Tongue (tissue), 2 donors: ENCODE results near the gene APEX1. TPM values are rescaled to one million over a fixed set of nuclear protein-coding genes. Genes with fewer than 3 reads are reported as not detected.

Experiments used
- DNase-seq: peaks from one replicate; pipeline ENCODE4 v3.0.0-alpha.2; 2015
- total RNA-seq: library from RNA; depleted of rRNA; stranded (reverse); fragments of >200 nt; gene quantifications from one replicate; pipeline ENCODE4 v1.2.3, GENCODE V29; 2014

The APEX1 gene
- 49.1 TPM for total RNA-seq

DNA sequence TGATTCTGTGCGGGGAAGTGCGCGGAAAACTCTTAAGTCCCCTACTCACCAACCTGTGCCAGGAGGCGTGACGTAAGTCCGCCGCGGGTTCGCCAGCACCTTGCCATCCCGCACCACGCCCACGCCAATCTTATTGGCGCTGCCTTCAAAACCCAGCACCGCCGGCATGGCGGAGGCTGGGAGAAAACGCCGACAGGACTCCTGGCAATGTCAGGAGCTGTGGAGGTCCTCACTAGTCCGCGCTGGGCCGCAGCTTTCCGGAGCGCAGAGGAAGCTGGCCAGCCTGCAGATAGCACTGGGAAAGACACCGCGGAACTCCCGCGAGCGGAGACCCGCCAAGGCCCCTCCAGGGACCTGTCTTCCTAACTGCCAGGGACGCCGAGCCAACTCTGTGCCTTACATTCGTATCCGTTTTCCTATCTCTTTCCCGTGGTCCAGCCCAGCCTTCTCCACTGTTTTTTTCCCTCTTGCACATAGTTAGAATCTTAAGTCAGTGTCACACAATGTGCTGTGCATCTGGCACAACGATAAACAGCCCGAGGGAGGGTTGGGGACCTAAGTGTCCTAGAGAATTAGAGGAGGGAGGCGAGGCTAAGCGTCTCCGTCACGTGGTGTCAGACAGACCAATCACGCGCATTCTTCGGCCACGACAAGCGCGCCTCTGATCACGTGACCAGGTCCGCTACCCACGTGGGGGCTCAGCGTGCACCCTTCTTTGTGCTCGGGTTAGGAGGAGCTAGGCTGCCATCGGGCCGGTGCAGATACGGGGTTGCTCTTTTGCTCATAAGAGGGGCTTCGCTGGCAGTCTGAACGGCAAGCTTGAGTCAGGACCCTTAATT, at the start of gene APEX1, which contains the start of gene OSGEP:
APEX1 (plus strand) TSS at position 711 of the 839 bp plus-strand sequence. CDS start 420 bp downstream, outside the sequence.
OSGEP (minus strand) TSS at position 297 of the 839 bp plus-strand sequence; CDS start at position 168, 129 bp downstream.
- peak; percentile 99 for DNase-seq

DNA sequence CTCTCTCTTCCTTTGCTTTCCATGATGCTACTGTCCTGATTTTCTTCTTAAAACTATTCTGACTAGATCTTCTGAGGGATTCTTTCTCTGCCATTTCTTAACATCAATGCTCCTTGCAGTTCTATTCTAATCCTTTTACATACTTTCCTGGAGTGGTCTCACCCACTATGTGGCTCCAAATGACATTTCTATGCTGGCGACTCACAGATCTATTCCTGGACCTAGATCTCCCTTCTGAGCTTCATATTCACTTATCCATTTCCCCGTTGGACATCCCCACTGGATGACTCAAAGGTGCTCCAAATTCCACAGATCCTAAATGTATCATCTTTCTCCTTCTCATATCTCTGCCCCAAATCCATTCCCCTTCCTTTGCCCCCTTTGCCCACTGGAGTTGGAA, 45.8 kb upstream of the APEX1 start:
- DNase-seq: peak; percentile 46

DNA sequence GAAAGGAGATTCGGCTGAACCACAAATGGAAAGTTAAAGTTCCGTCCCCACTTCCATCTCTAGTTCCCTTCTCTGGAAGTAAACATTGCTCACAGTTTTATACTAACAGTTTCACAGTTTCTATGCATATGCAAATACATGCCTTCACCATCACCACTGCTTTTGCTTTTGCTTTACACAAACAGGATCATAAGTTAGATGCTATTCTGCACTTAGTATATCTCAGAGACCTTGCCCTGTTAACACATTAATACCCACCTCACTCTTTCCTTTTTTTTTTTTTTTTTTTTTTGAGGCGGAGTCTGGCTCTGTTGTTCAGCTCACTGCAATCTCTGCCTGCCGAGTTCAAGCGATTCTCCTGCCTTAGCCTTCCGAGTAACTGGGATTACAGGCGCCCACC, 42.6 kb upstream of the APEX1 start:
- peak; percentile 25 for DNase-seq

DNA sequence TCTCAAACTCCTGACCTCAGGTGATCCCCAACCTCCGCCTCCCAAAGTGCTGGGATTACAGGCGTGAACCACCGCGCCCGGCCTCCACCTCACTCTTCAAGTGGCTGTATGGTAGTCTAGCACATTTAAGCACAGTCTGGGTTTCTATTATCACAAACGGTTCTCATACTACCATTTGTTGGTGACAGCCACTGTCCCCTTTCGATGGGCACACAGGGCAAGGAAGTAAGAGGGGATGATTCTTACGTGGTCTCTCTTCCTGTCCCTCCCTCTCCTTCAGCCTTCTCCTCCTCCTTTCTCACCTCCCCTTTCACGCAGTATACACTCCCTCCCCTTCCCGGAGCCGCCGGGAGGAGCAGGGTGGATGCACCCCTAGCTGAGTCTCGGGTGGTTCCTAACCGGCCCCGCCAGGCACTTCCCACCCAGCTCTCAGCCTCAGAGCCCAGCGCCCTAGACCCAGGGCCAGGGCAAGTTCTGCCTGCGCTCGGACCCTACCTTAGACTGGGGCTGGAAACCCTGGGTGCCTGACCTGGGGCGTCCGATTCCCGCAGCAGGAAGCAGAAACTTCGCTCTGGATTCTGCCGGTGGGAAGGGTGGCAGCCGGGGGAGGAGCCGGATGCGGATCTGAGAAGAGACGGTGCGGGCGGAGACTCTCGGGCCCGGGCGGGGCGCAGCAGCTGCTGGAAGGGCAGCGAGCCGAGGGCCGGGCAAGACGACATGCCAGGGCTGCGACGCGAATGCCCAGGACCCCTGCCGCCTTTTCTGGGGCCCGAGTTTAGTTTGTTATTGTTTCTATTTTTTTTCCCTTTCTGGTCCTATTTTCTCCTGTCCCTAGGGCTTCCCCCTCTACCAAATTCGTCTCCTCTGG, 41.9 kb upstream of the APEX1 start, which contains the start of gene TEP1:
TEP1 (minus strand) TSS at position 626 of the 868 bp plus-strand sequence. CDS start 5,062 bp downstream, outside the sequence.
- DNase-seq: peak; percentile 95

DNA sequence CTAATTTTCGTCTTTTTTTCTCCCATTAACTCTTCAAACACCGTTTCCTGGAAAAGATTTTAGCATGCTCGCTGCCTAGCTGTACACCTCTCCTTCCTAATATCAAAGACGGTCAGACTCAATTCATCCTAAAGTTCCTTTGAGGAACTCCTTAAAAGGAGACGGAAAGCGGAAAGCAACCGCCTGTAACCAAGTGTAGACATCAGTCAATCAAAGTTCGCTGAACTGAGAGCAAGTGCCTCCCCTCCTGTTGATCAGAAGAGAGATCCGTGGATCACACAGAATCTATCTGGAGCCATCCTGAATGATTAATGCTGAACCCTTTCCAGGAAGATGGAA, 41.3 kb upstream of the APEX1 start:
- DNase-seq: no peak

DNA sequence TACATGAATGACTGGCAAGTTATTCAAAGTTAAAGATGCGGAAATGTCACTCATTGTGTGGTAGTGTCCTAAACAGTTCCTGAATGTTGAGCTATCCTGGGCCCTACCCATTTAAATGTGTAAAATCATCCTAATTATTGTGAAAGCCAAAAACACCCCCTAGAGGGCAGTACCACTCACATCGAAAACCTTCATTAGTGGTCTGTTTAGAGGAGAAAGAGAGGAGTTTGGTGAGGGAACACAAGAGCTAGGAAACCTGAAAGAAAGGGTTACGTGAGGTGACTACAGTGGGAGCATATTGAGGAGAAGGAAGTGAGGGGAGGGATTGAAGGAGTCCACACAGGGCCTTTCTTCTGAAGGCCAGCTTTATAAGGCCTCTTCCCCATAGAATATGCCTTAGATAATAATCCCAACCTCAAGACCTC, 39.2 kb upstream of the APEX1 start:
- DNase-seq: peak; percentile 51

DNA sequence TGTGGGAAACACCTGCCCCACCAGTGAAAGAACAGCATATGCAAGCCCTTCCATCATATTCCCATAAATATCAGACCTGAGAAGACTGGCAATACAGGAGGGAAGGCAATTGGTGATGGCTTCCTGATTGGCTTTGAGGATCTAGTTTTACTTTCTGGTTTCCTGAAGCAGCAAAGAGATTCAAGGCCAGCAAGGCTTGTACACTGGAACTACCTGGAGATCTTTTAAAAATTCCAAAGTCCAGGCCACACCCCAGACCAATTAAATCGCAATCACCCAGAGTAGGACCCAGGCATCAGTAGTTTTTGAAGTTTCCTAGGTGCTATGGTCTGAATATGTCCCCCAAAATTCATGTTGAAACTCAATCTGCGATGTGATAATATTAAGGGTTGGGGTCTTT, 38.8 kb upstream of the APEX1 start:
- DNase-seq: no peak

DNA sequence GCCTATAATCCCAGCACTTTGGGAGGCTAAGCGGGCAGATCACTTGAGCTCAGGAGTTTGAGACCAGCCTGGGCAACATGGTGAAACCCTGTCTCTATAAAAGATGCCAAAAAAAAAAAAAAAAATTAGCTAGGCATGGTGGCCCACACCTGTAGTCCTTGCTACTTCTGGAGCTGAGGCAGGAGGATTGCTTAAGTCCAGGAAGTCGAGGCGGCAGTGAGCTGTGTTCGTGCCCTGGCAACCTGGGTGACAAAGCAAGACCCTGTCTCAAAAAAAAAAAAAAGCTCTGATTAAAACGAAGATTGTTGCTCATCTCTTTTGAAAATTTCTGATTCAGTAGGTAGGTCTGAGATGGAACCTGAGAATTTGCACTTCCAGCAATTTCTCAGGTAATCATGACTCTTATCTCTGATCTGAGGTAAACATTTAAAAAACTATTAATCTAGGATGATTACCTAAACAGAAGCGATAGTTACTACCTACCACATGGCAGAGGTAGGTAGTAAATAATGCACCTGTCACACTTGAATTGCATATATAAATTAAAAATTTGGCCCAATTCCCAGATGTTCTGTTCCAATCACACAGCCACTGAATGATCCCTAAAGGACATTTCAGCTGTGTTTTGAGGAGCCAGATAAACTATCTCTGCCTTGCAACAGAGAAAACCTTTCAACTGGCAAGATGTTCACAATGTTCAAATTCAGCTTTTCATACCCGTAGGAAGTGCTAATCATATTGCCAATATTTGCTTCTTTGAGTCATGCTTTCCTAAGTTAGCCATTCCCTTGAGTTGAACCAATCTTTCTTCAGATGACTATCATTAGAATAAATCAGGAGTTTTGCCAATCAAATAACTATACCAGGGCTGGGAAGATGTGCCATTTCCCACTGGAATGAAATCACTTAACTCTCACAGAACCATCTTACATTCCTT, 37.5 kb upstream of the APEX1 start:
- no peak for DNase-seq

DNA sequence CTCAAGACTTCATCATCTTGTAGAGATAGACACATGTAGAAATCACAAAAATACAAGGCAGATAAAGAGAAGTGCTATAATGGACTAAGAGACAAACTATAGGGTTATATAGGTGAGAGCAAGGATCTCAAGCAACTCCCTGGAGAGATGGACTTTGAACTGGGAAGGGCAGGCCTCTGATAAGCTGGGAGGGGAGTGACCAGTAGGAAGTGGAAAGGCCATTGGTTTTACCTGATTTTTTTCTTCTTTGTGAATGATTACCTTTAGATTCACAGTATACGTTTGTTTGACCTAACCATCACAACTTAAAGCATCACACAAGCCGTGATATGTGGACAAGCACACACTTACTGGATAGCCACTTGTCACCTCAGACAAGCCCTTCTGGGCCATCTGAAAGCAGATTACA, 36.5 kb upstream of the APEX1 start:
- DNase-seq: no peak

DNA sequence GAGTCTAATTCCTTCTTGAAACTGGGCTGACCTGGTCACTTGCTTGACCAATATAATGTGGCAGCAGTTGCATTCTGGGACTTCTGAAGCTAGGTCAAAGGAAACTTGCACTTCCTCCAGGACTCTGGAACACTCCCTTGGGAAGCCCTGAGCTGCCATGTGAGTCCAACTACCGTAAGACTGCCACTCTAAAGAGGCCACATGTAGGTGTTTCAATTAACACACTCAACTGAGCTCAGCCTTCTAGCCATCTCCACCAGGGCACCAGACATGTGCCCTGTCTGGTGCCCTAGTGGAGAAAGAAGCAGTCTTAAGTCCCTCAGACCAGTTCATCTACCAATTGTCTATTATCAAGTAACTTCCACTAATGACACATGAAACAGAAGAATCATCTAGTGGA, 35.6 kb upstream of the APEX1 start:
- DNase-seq: no peak

DNA sequence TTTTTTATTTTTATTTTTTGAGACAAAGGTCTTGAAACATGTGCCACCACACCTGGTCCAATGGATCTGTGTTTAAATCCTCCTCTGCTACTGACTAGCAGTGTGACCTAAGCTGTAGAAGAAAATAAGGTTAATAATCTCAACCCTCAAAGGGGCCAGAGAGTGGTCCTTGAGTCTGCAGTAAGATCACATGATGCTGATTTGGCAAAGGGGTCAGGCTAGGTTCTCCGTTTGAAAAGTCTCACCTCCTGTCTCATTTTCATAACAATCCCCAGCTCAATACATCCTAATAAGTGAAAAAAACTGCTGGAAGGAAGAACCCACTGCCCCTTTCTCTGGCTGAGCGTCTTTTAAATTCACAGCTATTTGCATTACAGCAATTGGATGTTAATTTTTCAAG, 33.8 kb upstream of the APEX1 start:
- DNase-seq: no peak

DNA sequence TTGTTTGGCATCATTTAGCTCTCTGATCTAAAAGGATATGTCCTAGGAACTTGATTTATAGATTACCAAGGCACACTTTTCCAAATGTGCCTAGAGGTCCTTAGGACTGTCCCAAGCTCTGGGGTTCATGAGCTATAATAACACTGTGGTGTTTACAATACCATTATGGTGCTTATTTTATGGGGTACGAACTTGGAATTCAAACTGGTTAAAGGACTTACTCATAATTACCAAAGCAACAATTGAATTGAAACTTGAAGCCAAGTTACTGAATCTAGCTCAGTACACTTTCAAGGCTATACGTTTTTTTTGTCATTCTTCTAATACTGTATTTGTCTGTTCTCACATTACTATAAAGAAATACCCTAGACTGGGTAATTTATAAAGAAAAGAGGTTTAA, 32.1 kb upstream of the APEX1 start:
- no peak for DNase-seq

DNA sequence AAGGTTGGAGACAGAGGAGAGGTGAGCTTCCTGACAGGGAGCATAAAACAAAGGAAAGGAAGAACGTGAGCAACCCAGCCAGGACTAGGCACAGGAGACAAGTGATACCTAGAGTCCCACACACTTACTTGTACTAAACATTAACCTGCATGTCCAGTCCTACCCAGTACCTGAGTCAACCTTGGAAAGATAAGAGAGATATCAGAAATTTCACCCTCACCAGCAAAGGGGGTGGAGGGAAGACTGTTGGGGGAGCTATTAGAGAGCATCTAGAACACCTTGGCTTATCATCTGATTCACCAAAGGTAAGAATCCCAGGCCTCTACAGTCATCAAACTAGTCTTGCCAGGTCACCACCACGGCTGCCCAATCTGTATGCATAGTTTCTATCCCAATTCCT, 30.2 kb upstream of the APEX1 start:
- DNase-seq: no peak

DNA sequence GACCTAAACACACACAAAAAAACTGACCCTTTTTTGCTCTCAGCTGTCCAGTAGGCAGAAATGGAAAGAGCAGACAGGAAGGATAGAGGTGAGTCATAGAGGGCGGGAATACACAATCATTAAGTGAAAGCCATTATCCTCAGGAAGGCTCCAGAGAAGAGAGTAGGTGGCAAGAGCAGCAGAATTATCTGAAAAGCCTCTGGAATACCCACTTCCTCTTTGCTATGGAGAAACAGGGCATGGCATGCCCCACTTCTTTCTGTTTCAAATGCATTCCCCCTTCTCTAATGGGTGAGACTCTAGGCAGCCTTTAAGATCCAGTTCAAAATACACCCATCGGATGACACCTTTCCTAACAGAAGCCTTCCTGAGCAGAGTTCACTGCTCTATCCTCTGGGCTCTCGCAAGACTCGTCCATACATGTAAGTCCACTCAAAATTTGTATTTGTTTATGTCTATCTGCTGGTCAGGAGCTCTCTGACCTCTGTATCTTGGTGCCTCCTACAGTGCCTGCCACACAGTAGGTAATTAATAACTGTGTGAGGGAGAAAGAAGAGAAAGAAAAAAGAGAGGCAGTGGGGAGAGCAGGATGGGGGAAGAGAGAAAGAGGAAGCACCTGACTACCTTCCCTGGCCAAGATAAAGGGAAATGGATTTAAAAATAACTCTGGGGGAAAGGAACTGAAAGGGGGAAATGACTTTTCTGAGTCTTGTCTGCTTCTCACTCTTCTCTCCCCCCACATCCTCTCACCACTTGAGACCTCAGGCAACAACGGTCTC, 27.6 kb upstream of the APEX1 start:
- DNase-seq: no peak

DNA sequence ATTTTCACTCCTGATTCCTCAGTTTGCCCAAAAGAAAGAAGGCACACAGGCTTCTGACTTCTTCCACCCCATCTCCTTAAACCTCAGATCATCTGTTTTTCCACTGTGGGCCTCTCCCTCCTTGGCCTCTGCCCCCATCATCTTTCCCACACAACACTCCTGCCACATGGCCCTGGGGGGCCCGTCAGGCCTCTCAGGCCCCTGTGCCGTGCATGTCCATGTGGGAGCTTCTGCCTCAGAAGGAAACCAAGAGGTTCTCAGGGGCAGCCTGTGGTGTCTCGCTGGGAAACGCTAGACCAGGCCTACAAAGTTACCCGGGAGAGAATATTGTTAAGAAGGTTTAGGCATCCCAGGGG, 27.0 kb upstream of the APEX1 start:
- DNase-seq: no peak

DNA sequence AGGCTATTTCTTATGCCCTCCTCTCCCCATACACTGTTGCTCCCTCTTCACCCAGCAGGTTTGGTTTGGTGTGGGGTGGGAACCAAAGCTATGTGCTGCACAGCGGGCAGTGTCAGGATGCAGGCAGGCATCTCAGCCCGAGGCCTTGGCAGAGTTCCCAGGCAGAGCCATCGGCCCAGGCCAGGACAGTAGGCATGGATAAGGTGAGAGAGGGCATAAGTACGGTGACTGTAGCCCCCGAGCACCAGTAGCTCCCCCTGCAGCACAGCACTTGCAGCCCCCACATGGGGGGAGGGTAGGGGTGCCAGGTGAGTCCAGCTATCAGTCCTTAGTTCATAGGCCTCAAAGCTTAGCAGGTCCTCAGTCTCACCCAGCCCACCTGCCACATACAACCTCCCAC, 26.2 kb upstream of the APEX1 start:
- no peak for DNase-seq

DNA sequence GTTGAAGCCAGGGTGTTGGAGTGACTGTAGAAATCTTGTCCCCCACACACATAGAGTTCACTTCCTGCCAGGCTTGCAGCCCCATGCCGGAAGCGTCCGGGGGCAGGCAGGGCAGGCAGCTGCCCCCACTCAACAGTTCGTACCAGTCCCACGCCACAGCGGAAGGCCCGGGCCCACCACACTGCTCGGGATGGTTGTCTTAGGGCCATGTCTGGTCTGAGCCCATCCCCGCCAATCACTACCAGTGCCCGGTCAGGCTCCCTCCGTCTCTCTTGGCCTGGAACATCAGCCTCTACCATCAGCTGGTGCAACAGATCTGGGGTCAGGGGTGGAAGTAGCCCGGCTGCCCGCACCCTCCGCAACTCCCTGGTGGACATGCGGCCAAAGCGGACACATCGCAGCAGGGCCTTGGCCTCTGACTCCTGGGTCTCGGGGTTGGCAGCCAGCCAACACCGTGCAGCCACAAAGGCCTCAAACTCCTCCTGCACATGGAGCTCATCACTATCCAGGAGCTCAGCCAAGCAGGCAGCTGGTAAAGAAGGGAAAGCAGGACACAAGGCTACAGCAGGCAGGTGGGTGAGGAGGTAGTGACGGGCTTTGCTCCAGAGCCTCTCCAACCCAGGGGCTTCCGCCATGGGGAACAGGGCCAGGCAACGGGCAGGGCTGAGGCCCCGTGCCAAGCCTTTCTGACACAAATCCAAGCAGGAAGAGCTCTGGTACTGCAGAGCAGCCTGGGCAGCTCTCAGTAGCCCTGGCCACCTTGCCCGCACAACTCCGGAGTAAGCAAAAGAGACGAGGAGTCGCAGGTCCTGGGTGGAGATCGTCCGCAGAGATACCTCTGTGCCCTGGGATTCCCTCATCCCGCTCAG, 25.0 kb upstream of the APEX1 start:
- DNase-seq: no peak

DNA sequence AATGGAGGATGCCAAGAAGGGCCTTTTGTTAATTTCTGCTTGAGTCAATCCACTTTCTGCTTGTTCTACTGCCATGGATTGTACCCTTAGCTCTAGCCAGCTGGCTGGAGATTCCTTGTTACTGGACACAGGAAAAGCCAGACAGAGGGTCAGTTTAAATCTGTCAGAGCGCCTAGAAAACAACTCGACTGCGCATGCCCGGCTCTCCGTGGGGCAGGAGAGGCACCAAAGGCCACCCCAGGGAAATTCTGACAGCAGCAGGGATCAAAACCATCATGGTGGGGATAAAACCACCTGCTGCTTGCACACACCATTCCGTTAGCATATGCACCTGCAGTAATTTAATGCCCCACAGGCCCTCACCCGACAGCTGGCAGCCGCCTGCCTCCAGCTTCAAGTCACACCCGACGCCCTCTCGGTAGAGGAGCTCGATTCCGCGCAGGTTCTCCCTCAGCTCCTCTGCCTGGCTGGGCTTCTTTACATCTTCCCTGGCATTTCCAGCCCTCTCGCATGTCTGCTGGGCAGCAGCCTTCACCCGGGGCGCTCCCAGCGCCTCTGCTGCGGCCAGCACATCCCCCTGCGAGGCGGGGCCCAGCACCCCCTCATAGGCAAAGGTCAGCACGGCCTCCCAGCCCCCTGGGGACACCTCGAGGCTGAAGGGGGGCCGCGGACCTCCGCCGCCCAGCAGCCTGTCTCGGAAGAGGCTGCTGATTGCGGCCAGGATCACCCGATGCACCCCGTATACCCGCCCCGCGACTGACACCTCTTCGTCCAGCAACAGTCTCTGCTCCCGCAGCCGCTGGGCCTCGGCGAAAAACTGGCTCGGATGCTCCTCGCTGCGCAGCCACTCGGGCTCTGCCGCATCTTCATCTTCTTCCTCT, 20.1 kb upstream of the APEX1 start:
- peak; percentile 66 for DNase-seq
